ENCODE data around the gene IL21.
"Not testable (repeated sequence)": the region's sequence is repeated elsewhere in the genome, so short reads cannot be mapped to it uniquely, and the experiment has no call there.

Gene IL21

DNA sequence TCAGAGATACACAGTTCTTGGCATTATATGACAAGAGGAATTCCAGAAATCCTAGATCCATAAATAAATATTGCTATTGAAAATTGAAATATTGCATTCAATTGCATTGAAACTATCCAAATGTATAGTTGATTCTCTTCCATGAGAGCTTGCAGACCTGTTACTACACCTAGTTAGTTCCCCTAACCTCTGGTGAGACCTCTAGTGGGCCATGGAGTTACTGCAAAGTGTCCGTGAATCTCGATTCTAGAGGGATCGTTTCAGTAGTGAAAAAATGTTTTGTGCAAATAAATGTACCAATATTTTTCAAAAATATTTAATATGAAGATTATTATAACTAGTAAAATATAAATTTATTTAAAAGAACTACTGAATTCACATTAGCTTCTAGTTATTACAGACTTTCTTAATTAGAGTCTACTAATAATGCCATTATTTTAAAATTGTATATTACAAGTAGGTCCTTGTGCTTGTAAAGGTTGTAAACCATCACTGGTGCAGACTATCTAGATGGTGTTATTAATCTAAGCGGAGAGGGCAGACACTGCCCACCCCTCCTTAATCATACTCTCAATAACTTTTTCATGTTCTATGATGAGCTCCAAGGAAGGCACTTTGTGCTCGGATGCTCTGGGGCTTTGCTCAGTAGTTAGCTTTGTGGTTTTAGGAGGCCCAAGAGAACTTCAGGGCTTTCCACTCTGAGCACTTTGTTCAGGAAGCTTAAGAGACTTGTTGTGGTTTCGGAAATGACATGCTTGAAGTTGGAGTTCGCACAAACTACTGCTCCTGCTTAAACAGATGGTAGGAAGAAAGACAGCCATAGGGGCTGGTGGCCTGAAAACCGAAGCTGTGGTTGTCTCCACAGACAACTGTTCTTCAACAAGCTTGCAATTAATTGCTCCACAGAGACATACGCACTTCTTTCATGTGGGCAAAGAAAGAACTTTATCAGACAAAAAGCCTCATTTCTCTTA, 42.8 kb downstream of the IL21 start:
- no peak for DNase-seq (ENCODE audit: low read depth)

DNA sequence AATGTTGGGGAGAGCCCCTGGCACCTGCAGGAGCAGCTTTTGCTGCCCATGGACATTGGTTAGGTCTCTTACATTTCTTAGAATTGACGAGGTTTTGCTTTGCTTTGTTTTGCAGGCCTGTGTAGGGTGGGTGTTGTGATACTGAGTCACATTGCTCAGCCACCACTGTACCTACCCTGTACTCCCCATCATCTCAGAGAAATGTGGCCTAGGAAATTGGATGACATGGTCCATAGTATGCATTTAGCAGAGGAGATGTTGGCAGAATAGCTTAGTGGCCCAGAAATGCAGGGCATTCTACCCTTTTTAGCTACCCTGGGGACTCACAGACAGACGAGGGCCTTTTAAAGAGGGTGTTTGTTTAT, 43.7 kb downstream of the IL21 start:
- DNase-seq (ENCODE audit: low read depth), result no peak

DNA sequence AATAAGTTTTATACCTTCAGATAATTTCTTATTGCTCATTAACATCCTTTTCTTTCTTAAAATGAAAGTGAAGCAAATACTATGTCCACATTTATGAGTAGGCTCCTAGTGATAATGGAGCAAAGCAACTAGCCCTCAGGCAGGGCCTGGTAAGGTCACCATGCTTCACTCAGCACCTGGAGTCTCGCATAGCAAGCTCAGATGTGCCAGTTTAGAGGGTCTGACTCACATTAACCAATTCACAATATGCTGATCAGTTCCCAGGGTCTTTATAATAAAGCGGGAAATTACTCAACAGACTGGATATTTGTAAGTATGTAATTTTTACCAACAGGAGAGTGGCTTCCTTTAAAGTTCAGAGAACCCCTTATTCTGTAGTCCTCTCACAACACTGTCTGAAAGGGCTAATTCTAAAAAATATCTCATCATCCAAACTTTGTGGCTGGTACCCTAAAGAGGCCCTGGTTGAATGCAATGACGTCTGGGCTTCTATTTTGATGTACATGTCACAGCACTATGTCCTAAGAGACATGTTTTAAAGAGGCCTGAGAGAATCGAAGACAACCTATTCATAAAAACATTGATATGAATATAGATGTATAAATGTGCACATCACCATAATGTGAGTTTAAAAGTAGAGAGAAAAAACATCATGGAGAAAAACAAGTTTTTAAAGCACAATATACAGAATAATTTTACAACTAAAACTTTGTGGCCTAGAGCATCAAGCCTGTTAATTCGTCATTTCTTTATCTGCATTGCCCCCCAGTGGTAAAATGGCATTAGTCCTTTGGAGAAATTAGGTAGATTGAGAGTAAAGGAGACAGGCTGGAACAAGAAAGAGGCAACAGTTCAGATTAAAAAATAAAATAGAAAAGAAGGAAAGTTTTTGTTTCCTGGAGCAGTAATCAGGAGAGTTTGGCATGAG, 44.3 kb downstream of the IL21 start:
- no peak for DNase-seq (ENCODE audit: low read depth)

DNA sequence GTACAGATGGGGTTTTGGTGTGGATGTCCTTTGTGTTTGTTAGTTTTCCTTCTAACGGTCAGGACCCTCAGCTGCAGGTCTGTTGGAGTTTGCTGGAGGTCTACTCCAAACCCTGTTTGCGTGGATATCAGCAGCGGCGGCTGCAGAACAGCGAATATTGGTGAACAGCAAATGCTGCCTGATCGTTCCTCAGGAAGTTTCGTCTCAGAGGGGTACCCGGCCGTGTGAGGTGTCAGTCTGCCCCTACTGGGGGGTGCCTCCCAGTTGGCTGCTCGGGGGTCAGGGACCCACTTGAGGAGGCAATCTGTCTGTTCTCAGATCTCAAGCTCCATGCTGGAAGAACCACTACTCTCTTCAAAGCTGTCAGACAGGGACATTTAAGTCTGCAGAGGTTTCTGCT, 46.5 kb downstream of the IL21 start:
- DNase-seq (ENCODE audit: low read depth), result not testable (repeated sequence)

DNA sequence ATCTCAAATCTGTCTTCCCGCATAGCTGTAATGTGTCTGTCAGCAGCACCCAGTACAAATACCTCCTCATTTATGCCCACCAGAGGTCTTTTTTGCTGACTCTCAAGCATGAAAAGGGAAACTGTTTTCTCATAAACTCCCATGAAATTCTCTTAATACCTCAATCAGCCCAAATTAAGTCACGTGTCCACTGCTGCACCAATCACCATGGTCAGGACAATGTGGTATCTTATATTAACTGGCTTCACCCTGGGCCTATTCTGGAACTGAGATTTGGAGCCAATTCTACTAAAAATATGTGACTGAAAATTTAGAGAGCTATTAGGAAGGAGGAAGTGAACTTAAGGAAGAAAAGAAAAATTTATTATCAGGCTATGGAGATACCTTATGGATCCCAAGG, 58.4 kb downstream of the IL21 start:
- DNase-seq (ENCODE audit: low read depth), result no peak

Data from GM04504 (cell line).